ENCODE results near the gene TBC1D9. TPM values are rescaled to one million over a fixed set of nuclear protein-coding genes. Genes with fewer than 3 reads are reported as not detected.
A peak's percentile ranks its signal among the peaks of the same experiment; 100 is the strongest.

Gene TBC1D9
- polyA plus RNA-seq, 4 donors, result 6.8 to 27.0 (median 10.7) TPM

GRCh38 chr4:140724760-140725159, 31.4 kb downstream of the TBC1D9 start:
- FAIRE-seq (no peak), DNase-seq (no peak)
- 89 to 92% (median 90%) methylated on average over 5 of the region's 5 CpGs for WGBS, 3 donors
- no peaks in the 10 kb centered on the region for H3K27me3 ChIP-seq (ENCODE audit: control insufficient read depth in 3 of 3, insufficient read depth in 3 of 3, low read length in 3 of 3)
- no peak overlapping the region for H3K27ac ChIP-seq (ENCODE audit: low read depth in 1 of 3, low read length in 2 of 3)
- peaks cover 2 to 30% (median 2%) of the 10 kb centered on the region in 3 donors for H3K4me1 ChIP-seq (ENCODE audit: control insufficient read depth in 3 of 3, insufficient read depth in 2 of 3, low read depth in 1 of 3, low read length in 2 of 3)
- H3K36me3 ChIP-seq (ENCODE audit: control insufficient read depth in 3 of 3, insufficient read depth in 2 of 3, low read depth in 1 of 3, low read length in 3 of 3), result peaks cover 0 to 2% (median 0%) of the 10 kb centered on the region in 3 donors
- H3K9me3 ChIP-seq (ENCODE audit: control insufficient read depth in 2 of 2, insufficient read depth in 1 of 2, low read depth in 1 of 2, low read length in 1 of 2), result no peaks in the 10 kb centered on the region
- no peak overlapping the region for H3K4me3 ChIP-seq (ENCODE audit: low read depth in 1 of 3, low read length in 3 of 3)

GRCh38 chr4:140720387-140721304, 35.5 kb downstream of the TBC1D9 start:
- FAIRE-seq, result no peak
- peak; percentile 51 to 54 for DNase-seq
- Histone ChIP-seq H3K9me3 (ENCODE audit: control insufficient read depth in 2 of 2, insufficient read depth in 1 of 2, low read depth in 1 of 2, low read length in 1 of 2) (no peaks in the 10 kb centered on the region), H3K36me3 (ENCODE audit: control insufficient read depth in 3 of 3, insufficient read depth in 2 of 3, low read depth in 1 of 3, low read length in 3 of 3) (peaks cover 0 to 2% (median 0%) of the 10 kb centered on the region in 3 donors), H3K4me1 (ENCODE audit: control insufficient read depth in 3 of 3, insufficient read depth in 2 of 3, low read depth in 1 of 3, low read length in 2 of 3) (peaks cover 6 to 18% (median 8%) of the 10 kb centered on the region in 3 donors), H3K4me3 (ENCODE audit: low read depth in 1 of 3, low read length in 3 of 3) (peak overlapping the region in 2 of 3 donors; percentile 16 to 22), H3K27me3 (ENCODE audit: control insufficient read depth in 3 of 3, insufficient read depth in 3 of 3, low read length in 3 of 3) (no peaks in the 10 kb centered on the region), H3K27ac (ENCODE audit: low read depth in 1 of 3, low read length in 2 of 3) (peak overlapping the region in 2 of 3 donors; percentile 59 to 86)
- WGBS, 3 donors, result 13 to 24% (median 22%) methylated on average over 9 of the region's 9 CpGs

GRCh38 chr4:140719686-140720085, 36.5 kb downstream of the TBC1D9 start:
- peaks cover 6 to 23% (median 8%) of the 10 kb centered on the region in 3 donors for H3K4me1 ChIP-seq (ENCODE audit: control insufficient read depth in 3 of 3, insufficient read depth in 2 of 3, low read depth in 1 of 3, low read length in 2 of 3)
- peaks cover 0 to 2% (median 0%) of the 10 kb centered on the region in 3 donors for H3K36me3 ChIP-seq (ENCODE audit: control insufficient read depth in 3 of 3, insufficient read depth in 2 of 3, low read depth in 1 of 3, low read length in 3 of 3)
- no peak overlapping the region for H3K4me3 ChIP-seq (ENCODE audit: low read depth in 1 of 3, low read length in 3 of 3)
- no peaks in the 10 kb centered on the region for H3K9me3 ChIP-seq (ENCODE audit: control insufficient read depth in 2 of 2, insufficient read depth in 1 of 2, low read depth in 1 of 2, low read length in 1 of 2)
- 85 to 90% (median 89%) methylated on average over 2 of the region's 2 CpGs for WGBS, 3 donors
- no peaks in the 10 kb centered on the region for H3K27me3 ChIP-seq (ENCODE audit: control insufficient read depth in 3 of 3, insufficient read depth in 3 of 3, low read length in 3 of 3)
- H3K27ac ChIP-seq (ENCODE audit: low read depth in 1 of 3, low read length in 2 of 3), result peak overlapping the region in 1 of 3 donors; percentile 28
- DNase-seq, result no peak
- no peak for FAIRE-seq

GRCh38 chr4:140719022-140719421, 37.2 kb downstream of the TBC1D9 start:
- Histone ChIP-seq H3K4me1 (ENCODE audit: control insufficient read depth in 3 of 3, insufficient read depth in 2 of 3, low read depth in 1 of 3, low read length in 2 of 3) (peaks cover 6 to 23% (median 8%) of the 10 kb centered on the region in 3 donors), H3K36me3 (ENCODE audit: control insufficient read depth in 3 of 3, insufficient read depth in 2 of 3, low read depth in 1 of 3, low read length in 3 of 3) (peaks cover 0 to 2% (median 0%) of the 10 kb centered on the region in 3 donors), H3K27me3 (ENCODE audit: control insufficient read depth in 3 of 3, insufficient read depth in 3 of 3, low read length in 3 of 3) (no peaks in the 10 kb centered on the region), H3K4me3 (ENCODE audit: low read depth in 1 of 3, low read length in 3 of 3) (no peak overlapping the region), H3K9me3 (ENCODE audit: control insufficient read depth in 2 of 2, insufficient read depth in 1 of 2, low read depth in 1 of 2, low read length in 1 of 2) (no peaks in the 10 kb centered on the region), H3K27ac (ENCODE audit: low read depth in 1 of 3, low read length in 2 of 3) (peak overlapping the region in 1 of 3 donors; percentile 49)
- FAIRE-seq (no peak), DNase-seq (no peak)
- WGBS, 3 donors, result 75 to 95% (median 94%) methylated on average over 2 of the region's 2 CpGs

DNA sequence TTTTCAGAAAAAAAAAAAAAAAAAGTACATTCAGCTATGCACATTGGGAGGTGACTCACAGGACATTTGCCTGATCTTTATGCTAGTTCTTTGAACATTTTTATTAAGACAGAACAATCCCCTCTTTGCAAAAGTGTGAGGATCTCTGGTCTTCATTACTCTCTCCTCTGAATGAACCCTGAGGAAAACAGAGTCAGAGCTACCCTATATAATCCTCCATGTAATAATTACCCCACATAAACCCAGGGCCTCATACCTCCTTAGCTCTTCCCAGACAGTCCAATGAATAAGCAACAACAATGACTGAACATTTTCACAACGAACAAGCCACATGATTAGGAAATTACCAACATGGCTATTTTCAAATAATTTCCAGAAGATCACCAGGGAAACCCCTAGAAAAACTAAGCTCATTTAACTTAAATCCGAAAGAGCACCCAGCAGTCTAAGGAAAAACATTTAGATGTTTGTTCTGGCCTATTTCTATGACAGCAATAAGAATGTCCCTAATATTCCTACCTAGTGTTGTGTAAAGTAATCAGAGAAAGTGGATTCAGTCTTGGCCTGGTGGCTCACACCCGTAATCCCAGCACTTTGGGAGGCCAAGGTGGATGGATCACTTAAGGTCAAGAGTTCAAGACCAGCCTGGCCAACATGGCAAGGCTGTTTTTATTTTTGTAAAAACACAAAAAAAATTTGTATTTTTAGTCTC, 37.8 kb downstream of the TBC1D9 start:
- H3K27me3 ChIP-seq (ENCODE audit: control insufficient read depth in 3 of 3, insufficient read depth in 3 of 3, low read length in 3 of 3), result no peaks in the 10 kb centered on the region
- DNase-seq (no peak), FAIRE-seq (no peak)
- 59 to 70% (median 67%) methylated on average over 3 of the region's 3 CpGs for WGBS, 3 donors
- H3K27ac ChIP-seq (ENCODE audit: low read depth in 1 of 3, low read length in 2 of 3), result peak overlapping the region in 1 of 3 donors; percentile 49
- no peaks in the 10 kb centered on the region for H3K9me3 ChIP-seq (ENCODE audit: control insufficient read depth in 2 of 2, insufficient read depth in 1 of 2, low read depth in 1 of 2, low read length in 1 of 2)
- H3K4me1 ChIP-seq (ENCODE audit: control insufficient read depth in 3 of 3, insufficient read depth in 2 of 3, low read depth in 1 of 3, low read length in 2 of 3), result peaks cover 6 to 23% (median 8%) of the 10 kb centered on the region in 3 donors
- H3K36me3 ChIP-seq (ENCODE audit: control insufficient read depth in 3 of 3, insufficient read depth in 2 of 3, low read depth in 1 of 3, low read length in 3 of 3), result peaks cover 0 to 2% (median 0%) of the 10 kb centered on the region in 3 donors
- H3K4me3 ChIP-seq (ENCODE audit: low read depth in 1 of 3, low read length in 3 of 3), result no peak overlapping the region

GRCh38 chr4:140717313-140717712, 38.9 kb downstream of the TBC1D9 start:
- FAIRE-seq, result no peak
- Histone ChIP-seq H3K27me3 (ENCODE audit: control insufficient read depth in 3 of 3, insufficient read depth in 3 of 3, low read length in 3 of 3) (no peaks in the 10 kb centered on the region), H3K4me3 (ENCODE audit: low read depth in 1 of 3, low read length in 3 of 3) (no peak overlapping the region), H3K27ac (ENCODE audit: low read depth in 1 of 3, low read length in 2 of 3) (peak overlapping the region in 1 of 3 donors; percentile 9), H3K4me1 (ENCODE audit: control insufficient read depth in 3 of 3, insufficient read depth in 2 of 3, low read depth in 1 of 3, low read length in 2 of 3) (peaks cover 6 to 23% (median 8%) of the 10 kb centered on the region in 3 donors), H3K36me3 (ENCODE audit: control insufficient read depth in 3 of 3, insufficient read depth in 2 of 3, low read depth in 1 of 3, low read length in 3 of 3) (peaks cover 0 to 2% (median 0%) of the 10 kb centered on the region in 3 donors), H3K9me3 (ENCODE audit: control insufficient read depth in 2 of 2, insufficient read depth in 1 of 2, low read depth in 1 of 2, low read length in 1 of 2) (no peaks in the 10 kb centered on the region)
- peak in 1 of 2 donors; percentile 46 for DNase-seq
- 16 to 55% (median 33%) methylated on average over 2 of the region's 2 CpGs for WGBS, 3 donors

- Histone ChIP-seq H3K9me3 (ENCODE audit: control insufficient read depth in 2 of 2, insufficient read depth in 1 of 2, low read depth in 1 of 2, low read length in 1 of 2) (no peaks in the 10 kb centered on the region), H3K36me3 (ENCODE audit: control insufficient read depth in 3 of 3, insufficient read depth in 2 of 3, low read depth in 1 of 3, low read length in 3 of 3) (no peaks in the 10 kb centered on the region), H3K4me1 (ENCODE audit: control insufficient read depth in 3 of 3, insufficient read depth in 2 of 3, low read depth in 1 of 3, low read length in 2 of 3) (peaks cover 4 to 15% (median 8%) of the 10 kb centered on the region in 3 donors), H3K27me3 (ENCODE audit: control insufficient read depth in 3 of 3, insufficient read depth in 3 of 3, low read length in 3 of 3) (no peaks in the 10 kb centered on the region), H3K27ac (ENCODE audit: low read depth in 1 of 3, low read length in 2 of 3) (no peak overlapping the region), H3K4me3 (ENCODE audit: low read depth in 1 of 3, low read length in 3 of 3) (no peak overlapping the region)
- FAIRE-seq (no peak), DNase-seq (no peak)
- WGBS, 3 donors, result 82 to 97% (median 84%) methylated on average over 2 of the region's 2 CpGs
Measured at GRCh38 chr4:140715119-140715518, 41.1 kb downstream of the TBC1D9 start.

DNA sequence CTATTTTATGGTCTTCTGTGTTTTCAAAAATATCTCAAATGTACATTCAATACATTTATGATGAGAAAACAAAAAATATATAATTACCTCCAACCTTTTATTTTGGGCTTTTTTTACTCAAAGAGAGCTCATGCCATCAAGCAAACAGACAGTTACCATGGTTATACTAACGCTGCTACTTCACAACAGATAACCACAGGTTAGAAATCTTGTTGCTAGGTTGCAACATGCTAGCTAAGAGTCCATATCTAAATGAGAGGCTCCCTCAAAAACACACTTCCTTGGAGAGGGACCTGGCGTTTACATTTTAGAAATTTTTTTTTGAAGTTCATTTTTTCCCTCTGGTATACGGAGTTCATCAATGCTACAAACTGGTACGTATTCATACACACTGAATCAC, 44.3 kb downstream of the TBC1D9 start:
- Histone ChIP-seq H3K4me3 (ENCODE audit: low read depth in 1 of 3, low read length in 3 of 3) (no peak overlapping the region), H3K27me3 (ENCODE audit: control insufficient read depth in 3 of 3, insufficient read depth in 3 of 3, low read length in 3 of 3) (no peaks in the 10 kb centered on the region), H3K27ac (ENCODE audit: low read depth in 1 of 3, low read length in 2 of 3) (no peak overlapping the region), H3K9me3 (ENCODE audit: control insufficient read depth in 2 of 2, insufficient read depth in 1 of 2, low read depth in 1 of 2, low read length in 1 of 2) (no peaks in the 10 kb centered on the region), H3K4me1 (ENCODE audit: control insufficient read depth in 3 of 3, insufficient read depth in 2 of 3, low read depth in 1 of 3, low read length in 2 of 3) (peaks cover 0 to 5% (median 0%) of the 10 kb centered on the region in 3 donors), H3K36me3 (ENCODE audit: control insufficient read depth in 3 of 3, insufficient read depth in 2 of 3, low read depth in 1 of 3, low read length in 3 of 3) (no peaks in the 10 kb centered on the region)
- DNase-seq, result peak in 1 of 2 donors; percentile 29
- no peak for FAIRE-seq
- WGBS, 3 donors, result 64 to 82% (median 72%) methylated on average over 4 of the region's 4 CpGs

All from small intestine (tissue), 7 donors.